22Rv1 (cell line): ENCODE results near the gene RAPGEF3.

ENCODE experiments used
- H3K27ac ChIP-seq: fragments of 450-650 bp; 2 replicates; pipeline ENCODE4 v1.5.1; 2017
- ZFX ChIP-seq: fragments of 450-650 bp; IDR thresholded peaks from 2 replicates; pipeline ENCODE4 v1.6.1; 2017; ENCODE audit warnings: antibody characterized with exemption, borderline replicate concordance
- TF ChIP-seq, protein P1 (sequence below): fragments of 450-650 bp; IDR thresholded peaks from 2 replicates; pipeline ENCODE4 v1.5.1; 2017; ENCODE audit warnings: mild to moderate bottlenecking

The RAPGEF3 gene

GRCh38 chr12:47737936-47738594, 20.6 kb downstream of the RAPGEF3 start:
- TF ChIP-seq ZFX: no peak
- TF ChIP-seq, protein P1, sequence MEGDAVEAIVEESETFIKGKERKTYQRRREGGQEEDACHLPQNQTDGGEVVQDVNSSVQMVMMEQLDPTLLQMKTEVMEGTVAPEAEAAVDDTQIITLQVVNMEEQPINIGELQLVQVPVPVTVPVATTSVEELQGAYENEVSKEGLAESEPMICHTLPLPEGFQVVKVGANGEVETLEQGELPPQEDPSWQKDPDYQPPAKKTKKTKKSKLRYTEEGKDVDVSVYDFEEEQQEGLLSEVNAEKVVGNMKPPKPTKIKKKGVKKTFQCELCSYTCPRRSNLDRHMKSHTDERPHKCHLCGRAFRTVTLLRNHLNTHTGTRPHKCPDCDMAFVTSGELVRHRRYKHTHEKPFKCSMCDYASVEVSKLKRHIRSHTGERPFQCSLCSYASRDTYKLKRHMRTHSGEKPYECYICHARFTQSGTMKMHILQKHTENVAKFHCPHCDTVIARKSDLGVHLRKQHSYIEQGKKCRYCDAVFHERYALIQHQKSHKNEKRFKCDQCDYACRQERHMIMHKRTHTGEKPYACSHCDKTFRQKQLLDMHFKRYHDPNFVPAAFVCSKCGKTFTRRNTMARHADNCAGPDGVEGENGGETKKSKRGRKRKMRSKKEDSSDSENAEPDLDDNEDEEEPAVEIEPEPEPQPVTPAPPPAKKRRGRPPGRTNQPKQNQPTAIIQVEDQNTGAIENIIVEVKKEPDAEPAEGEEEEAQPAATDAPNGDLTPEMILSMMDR: no peak

GRCh38 chr12:47736877-47737676, 21.6 kb downstream of the RAPGEF3 start:
- no peak overlapping the region for H3K27ac ChIP-seq
- TF ChIP-seq, protein P1: no peak
- no peak for TF ChIP-seq ZFX

More at GRCh38 chr12:47737936-47738594, 20.6 kb downstream of the RAPGEF3 start:
- no peak overlapping the region for H3K27ac ChIP-seq

DNA sequence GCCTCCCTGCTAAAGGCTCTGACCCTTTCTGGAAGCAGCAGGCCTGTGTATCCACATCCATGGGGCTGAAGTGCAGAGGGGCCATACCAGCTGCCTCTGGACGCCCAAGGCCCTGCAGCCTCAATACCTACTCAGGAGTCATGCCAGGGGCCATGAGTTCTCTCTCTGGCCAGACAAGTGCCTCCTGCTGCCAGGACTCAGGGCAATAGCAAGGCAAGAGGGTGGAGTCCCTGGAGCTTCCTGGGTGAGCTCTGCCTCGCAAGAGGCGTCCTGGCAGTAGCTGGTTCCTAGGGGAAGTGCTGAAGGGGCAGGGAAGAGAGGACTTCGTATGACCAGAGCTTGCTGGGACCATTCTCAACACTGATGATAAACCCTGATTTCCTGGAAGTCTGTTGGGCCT, 22.5 kb downstream of the RAPGEF3 start:
- TF ChIP-seq, protein P1: no peak
- no peak for TF ChIP-seq ZFX
- H3K27ac ChIP-seq: no peak overlapping the region

DNA sequence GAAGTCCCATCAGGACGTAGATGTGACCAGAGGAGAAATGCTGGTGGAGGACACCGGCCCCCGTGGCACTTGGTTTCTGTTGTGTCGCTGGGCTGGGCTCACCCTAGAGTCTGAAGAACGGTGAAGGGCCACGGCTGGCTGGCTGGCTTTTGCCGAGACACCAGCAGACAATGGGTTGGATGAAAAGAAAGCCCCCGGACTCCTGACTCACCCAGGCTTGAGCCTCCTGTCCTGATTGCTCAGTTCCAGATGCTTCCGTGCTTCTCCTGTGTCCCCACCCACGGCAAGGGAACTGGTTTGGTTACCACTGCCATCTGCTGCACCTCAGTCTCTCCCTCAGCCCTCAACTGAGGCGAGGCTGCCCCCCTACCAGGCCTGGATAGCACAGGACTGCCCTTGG, 23.0 kb downstream of the RAPGEF3 start:
- H3K27ac ChIP-seq: no peak overlapping the region
- TF ChIP-seq, protein P1: no peak
- no peak for TF ChIP-seq ZFX

DNA sequence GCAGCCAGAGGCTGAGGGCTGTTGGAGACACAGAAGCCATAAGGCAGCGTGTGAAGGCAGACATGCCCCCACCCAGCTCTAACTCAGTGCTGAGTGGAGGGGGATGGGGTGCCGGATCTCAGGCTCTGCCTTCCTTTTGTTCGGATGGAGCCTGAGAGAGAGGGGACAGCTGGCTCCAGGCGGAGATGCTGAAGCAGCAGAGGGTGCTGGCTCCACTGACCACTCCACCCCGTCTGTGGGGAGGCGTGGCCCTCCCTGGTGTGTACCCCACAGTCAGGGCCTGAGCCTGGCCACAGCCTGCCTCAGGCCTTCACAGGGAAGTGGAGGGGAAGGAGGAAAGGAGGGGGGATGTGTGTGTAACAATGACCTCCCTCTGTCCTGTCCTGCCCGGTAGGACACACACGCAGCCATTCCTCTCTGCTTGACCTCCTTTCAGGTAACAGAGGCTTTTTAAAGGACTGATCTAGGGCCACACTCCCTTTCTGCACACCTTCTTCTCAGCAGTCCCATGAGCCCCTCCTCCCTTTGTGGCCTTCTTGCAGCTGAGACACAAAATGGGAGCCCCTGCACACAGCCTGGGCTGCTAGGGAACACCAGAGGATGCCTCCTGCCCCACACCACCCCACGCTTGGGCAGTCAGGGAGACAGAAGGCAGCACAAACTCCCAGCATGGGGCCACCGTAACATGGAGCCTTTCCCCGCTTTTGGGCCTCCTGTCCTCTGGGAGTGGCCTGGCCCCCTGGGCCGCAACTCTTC, 23.8 kb downstream of the RAPGEF3 start:
- H3K27ac ChIP-seq: no peak overlapping the region
- TF ChIP-seq ZFX: no peak
- TF ChIP-seq, protein P1: no peak

GRCh38 chr12:47733142-47733541, 25.5 kb downstream of the RAPGEF3 start:
- no peak overlapping the region for H3K27ac ChIP-seq
- TF ChIP-seq ZFX: no peak
- TF ChIP-seq, protein P1: no peak
